Activated T-helper 2 cell treated with anti-CD3 and anti-CD28 coated beads, Interferon-gamma antibody, Interleukin-2, Interleukin-4, amounts not matched to agents 10 μg/mL and 5 μg/mL and 100 μg/mL, durations not matched to agents 14 hours and 24 hours and 36 hours (primary cell): ENCODE data around the gene YWHAE. TPM values are rescaled to one million over a fixed set of nuclear protein-coding genes. Genes with fewer than 3 reads are reported as not detected.

Experiments used
- DNase-seq: peaks from one replicate; pipeline ENCODE4 v3.0.0; 2021; ENCODE audit warnings: low spot score
- H3K27ac Mint-ChIP-seq: one replicate; pipeline ENCODE4 v1.8.0; 2021; ENCODE audit warnings: mixed read lengths
- H3K27me3 Mint-ChIP-seq: one replicate; pipeline ENCODE4 v1.8.0; 2021; ENCODE audit warnings: low read depth, mixed read lengths
- H3K36me3 Mint-ChIP-seq: one replicate; pipeline ENCODE4 v1.8.0; 2021; ENCODE audit warnings: low read depth, mixed read lengths
- H3K4me1 Mint-ChIP-seq: one replicate; pipeline ENCODE4 v1.8.0; 2021; ENCODE audit warnings: low read depth, mixed read lengths
- H3K4me3 Mint-ChIP-seq: one replicate; pipeline ENCODE4 v1.8.0; 2021; ENCODE audit warnings: low read depth, mild to moderate bottlenecking, moderate library complexity, mixed read lengths
- H3K9me3 Mint-ChIP-seq: one replicate; pipeline ENCODE4 v1.8.0; 2021; ENCODE audit warnings: mixed read lengths
- intact Hi-C: fragments of 100-400 bp; cut with micrococcal nuclease; formaldehyde crosslinking; loops from one replicate; pipeline ENCODE4 v1.15.1; 2023
- total RNA-seq: library from RNA; stranded (reverse); gene quantifications from 2 replicates; pipeline ENCODE4 v1.2.3, GENCODE V29; 2022

YWHAE gene
- total RNA-seq, 1 donor from 2014 or later, result 501 TPM

DNA sequence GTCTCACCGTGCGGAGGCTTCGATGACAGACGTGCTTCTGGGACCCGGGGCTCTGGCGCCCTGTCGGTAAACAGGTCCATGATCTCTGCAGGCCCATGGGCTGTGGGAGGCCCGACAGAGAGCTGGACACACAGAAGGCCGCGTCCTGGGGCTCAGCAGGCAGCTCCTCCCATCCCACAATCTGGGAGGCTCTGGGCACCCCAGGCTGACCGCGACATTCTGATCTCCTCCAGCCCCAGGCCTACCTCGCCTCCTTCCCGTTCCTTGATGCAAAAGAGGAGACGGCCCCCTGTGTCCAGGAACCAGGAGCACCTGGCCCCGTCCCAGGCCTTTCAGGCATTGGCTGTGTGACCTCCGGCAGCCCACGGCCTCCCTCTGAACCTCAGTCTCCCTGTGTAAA, 97.3 kb downstream of the YWHAE start:
- Mint-ChIP-seq H3K9me3 (no peaks in the 10 kb centered on the region), H3K4me1 (peaks cover 6% of the 10 kb centered on the region), H3K4me3 (no peak overlapping the region), H3K36me3 (no peaks in the 10 kb centered on the region), H3K27ac (no peak overlapping the region), H3K27me3 (peaks cover 1% of the 10 kb centered on the region)
- intact Hi-C loops, result no loop called here
- no peak for DNase-seq

DNA sequence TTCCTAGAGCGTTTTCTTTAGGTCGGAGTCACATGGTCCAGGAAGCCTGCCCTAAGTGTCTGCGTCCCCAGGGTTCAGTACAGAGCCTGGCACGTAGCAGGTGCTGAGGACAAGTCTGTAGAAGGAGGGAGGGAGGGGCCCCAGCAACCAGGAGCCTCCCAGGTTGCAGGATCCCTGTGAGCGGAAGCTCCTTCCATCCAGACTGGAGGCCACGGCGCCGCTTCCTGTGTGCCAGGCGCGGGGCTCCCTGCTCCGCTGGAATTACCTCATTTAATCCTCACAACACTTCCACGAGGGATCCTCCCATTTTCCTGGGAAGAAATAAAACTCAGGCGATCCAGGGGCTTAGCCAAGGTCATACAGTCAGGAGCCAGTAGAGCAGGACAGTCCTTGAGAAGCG, 98.5 kb downstream of the YWHAE start:
- Mint-ChIP-seq H3K36me3 (no peaks in the 10 kb centered on the region), H3K4me3 (no peak overlapping the region), H3K27me3 (no peaks in the 10 kb centered on the region), H3K27ac (no peak overlapping the region), H3K4me1 (peaks cover 8% of the 10 kb centered on the region), H3K9me3 (no peaks in the 10 kb centered on the region)
- intact Hi-C loops, result no loop called here
- no peak for DNase-seq

DNA sequence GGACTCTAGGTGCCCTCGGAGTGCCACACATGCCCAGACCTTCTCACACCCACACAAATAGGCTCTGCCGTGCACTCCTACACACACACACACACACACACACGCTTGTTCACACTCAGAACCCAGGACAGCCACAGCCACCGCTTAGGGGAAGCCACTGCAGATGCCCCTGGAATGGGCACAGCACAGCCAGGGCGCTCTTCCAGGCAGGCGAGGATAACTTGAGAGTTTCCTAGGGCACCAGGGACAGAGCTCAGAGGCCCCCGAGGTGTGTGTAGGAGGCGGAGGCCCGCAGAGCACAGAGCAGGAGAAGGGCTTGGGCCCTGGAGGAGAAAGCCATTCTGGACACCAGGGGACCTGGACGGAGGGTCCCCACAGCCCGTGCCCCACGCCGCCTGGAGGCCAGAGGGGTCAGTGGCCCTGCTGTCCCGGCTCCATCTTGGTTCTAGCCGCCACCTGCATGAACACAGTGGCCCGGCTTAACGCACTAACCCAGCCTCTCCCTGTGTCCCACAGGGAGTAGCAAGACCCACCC, 99.6 kb downstream of the YWHAE start:
- Mint-ChIP-seq H3K27ac (no peak overlapping the region), H3K27me3 (no peaks in the 10 kb centered on the region), H3K36me3 (no peaks in the 10 kb centered on the region), H3K9me3 (no peaks in the 10 kb centered on the region), H3K4me3 (no peak overlapping the region), H3K4me1 (peaks cover 13% of the 10 kb centered on the region)
- DNase-seq, result no peak
- intact Hi-C loops, result no loop called here

DNA sequence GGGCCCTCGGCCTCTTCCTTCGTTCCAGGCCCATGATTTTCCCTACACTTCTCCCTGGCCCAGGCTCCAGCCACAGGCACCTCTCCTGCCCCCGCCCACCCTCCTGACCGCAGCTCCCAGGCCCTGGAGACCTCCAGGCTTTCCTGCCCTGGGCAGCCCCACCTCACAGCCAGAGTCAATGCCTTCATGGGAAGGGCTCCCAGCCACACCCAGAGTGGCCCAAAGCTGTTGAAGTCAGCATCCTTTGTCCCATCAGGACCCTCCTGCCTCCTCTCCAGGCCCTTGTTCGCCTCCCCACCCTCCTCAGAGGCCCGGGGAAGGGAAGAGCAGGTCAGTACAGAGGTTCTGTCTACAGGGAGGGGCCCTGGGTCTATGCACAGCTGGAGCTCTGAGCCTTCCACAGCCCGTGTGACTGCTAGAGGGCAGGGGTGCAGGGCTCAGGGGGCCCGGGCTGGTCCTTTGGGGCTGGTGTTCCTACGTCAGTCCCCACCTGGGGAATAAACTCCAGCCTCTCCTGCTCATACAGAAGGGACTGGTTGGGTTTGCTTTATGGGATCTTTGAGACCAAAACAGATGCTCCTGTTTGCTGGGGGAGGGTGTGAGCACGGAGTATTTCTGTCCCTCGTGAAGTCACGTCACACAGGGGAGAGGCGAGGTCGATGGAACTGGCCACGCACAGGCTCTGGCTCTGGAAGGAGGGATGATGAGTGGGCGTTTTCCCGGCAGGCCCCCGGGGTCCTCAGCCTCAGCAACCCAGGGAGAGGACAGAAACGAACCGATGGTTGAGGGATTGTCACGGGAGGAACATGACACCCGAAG, 100.3 kb downstream of the YWHAE start:
- intact Hi-C loops, result no loop called here
- no peak overlapping the region for H3K4me3 Mint-ChIP-seq
- H3K27me3 Mint-ChIP-seq, result no peaks in the 10 kb centered on the region
- H3K36me3 Mint-ChIP-seq, result no peaks in the 10 kb centered on the region
- H3K27ac Mint-ChIP-seq, result no peak overlapping the region
- peaks cover 18% of the 10 kb centered on the region for H3K4me1 Mint-ChIP-seq
- no peak for DNase-seq
- no peaks in the 10 kb centered on the region for H3K9me3 Mint-ChIP-seq

DNA sequence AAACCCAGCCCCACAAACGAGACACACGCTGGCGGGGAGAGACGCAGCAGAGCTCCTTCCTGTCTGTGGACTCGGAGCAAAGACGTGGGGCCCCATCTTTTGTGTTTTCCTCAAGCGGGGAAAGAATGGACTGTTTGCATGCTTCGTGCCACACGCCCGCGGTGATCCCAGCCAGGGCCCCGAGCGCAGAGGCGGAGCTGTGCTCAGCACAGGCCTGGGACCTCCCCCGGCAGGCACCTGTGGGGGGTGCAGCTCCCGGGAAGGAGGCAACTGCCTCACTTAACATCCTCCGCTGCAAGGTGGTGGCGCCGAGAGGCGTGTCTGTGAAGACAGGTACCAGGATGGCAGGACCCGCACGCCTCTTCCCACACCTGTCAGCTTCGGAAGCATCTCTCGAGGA, 101.4 kb downstream of the YWHAE start:
- Mint-ChIP-seq H3K4me1 (peaks cover 28% of the 10 kb centered on the region), H3K9me3 (peaks cover under 1% of the 10 kb centered on the region), H3K27ac (no peak overlapping the region), H3K27me3 (no peaks in the 10 kb centered on the region), H3K4me3 (no peak overlapping the region), H3K36me3 (peaks cover under 1% of the 10 kb centered on the region)
- intact Hi-C loops, result no loop called here
- no peak for DNase-seq

Other genes with a start within 250 kb of the YWHAE start
- gene ABR, start 220.2 kb downstream of the YWHAE start, total RNA-seq, result 69.3 and 75.3 TPM in 2 replicates
- gene BHLHA9, start 129.8 kb downstream of the YWHAE start, total RNA-seq, result not detected in 2 replicates
- 0.05 TPM in 1 of 2 replicates, not detected in the other for gene TRARG1, start 120.6 kb downstream of the YWHAE start, total RNA-seq
- 22.2 and 22.6 TPM in 2 replicates for gene CRK, start 56.0 kb upstream of the YWHAE start, total RNA-seq
- 54.3 and 55.1 TPM in 2 replicates for gene MYO1C, start 92.5 kb upstream of the YWHAE start, total RNA-seq
- 26.2 and 31.0 TPM in 2 replicates for gene INPP5K, start 116.4 kb upstream of the YWHAE start, total RNA-seq
- 70.8 and 71.6 TPM in 2 replicates for gene PITPNA, start 162.6 kb upstream of the YWHAE start, total RNA-seq
- gene SLC43A2, start 228.6 kb upstream of the YWHAE start, total RNA-seq, result 2.3 and 2.4 TPM in 2 replicates
- gene SCARF1, start 245.5 kb upstream of the YWHAE start, total RNA-seq, result 3.3 and 3.4 TPM in 2 replicates
- 8.2 and 8.9 TPM in 2 replicates for gene RILP, start 249.6 kb upstream of the YWHAE start, total RNA-seq